Activated T-cell treated with anti-CD3 and anti-CD28 coated beads, Interleukin-2, amount 50 U/mL, for 72 hours (primary cell): ENCODE results near the gene RPL35A. TPM values are rescaled to one million over a fixed set of nuclear protein-coding genes. Genes with fewer than 3 reads are reported as not detected.
"Not testable (repeated sequence)": the region's sequence is repeated elsewhere in the genome, so short reads cannot be mapped to it uniquely, and the experiment has no call there.

Source experiments
- ATAC-seq, 2 donors: fragments of 150-1000 bp; cut with Tn5 transposase; replicated peaks in 1 of 2; 2 replicates each; pipeline ENCODE4 v1.10.0; 2021; ENCODE audit warnings: moderate library complexity in 2 of 2, mild to moderate bottlenecking in 1 of 2
- DNase-seq, 2 donors: peaks; one replicate each; pipeline ENCODE4 v3.0.0; 2021 to 2022; ENCODE audit warnings: mixed read lengths in 1 of 2
- H3K27ac Mint-ChIP-seq: one replicate; pipeline ENCODE4 v1.8.0; 2022; ENCODE audit warnings: mild to moderate bottlenecking, moderate library complexity, mixed read lengths
- H3K27me3 Mint-ChIP-seq: one replicate; pipeline ENCODE4 v1.8.0; 2022; ENCODE audit warnings: low read depth, mixed read lengths
- H3K36me3 Mint-ChIP-seq, 2 donors: one replicate each; pipeline ENCODE4 v1.8.0; 2022; ENCODE audit warnings: mixed read lengths in 2 of 2, mild to moderate bottlenecking in 1 of 2; ENCODE audit not compliant: insufficient read depth in 2 of 2
- H3K4me1 Mint-ChIP-seq: one replicate; pipeline ENCODE4 v1.8.0; 2022; ENCODE audit warnings: low read depth, mixed read lengths
- H3K4me3 Mint-ChIP-seq, 2 donors: one replicate each; pipeline ENCODE4 v1.8.0; 2022; ENCODE audit warnings: mild to moderate bottlenecking in 2 of 2, mixed read lengths in 2 of 2, moderate library complexity in 2 of 2
- H3K9me3 Mint-ChIP-seq, 2 donors: one replicate each; pipeline ENCODE4 v1.8.0; 2022; ENCODE audit warnings: mixed read lengths in 2 of 2
- total RNA-seq, 2 donors: library from RNA; stranded (reverse); gene quantifications; one replicate each; pipeline ENCODE4 v1.2.3, GENCODE V29; 2022

Gene RPL35A
- total RNA-seq, 2 donors from 2014 or later = 1,788 to 1,874 TPM

GRCh38 chr3:197927578-197927977, 22.4 kb upstream of the RPL35A start:
- not testable (repeated sequence) for H3K27ac Mint-ChIP-seq, H3K9me3 Mint-ChIP-seq, H3K4me1 Mint-ChIP-seq, H3K27me3 Mint-ChIP-seq, H3K36me3 Mint-ChIP-seq, DNase-seq, H3K4me3 Mint-ChIP-seq, ATAC-seq

- peaks cover 19% of the 10 kb centered on the region for H3K4me1 Mint-ChIP-seq
- DNase-seq = no peak
- H3K36me3 Mint-ChIP-seq = peaks cover 0 to 3% of the 10 kb centered on the region in 2 donors
- no peak for ATAC-seq
- no peaks in the 10 kb centered on the region for H3K9me3 Mint-ChIP-seq
- no peak overlapping the region for H3K27ac Mint-ChIP-seq
- no peak overlapping the region for H3K4me3 Mint-ChIP-seq
- H3K27me3 Mint-ChIP-seq = no peaks in the 10 kb centered on the region
Measured at GRCh38 chr3:197936819-197937384, 13.1 kb upstream of the RPL35A start.

GRCh38 chr3:197940745-197941384, 9.1 kb upstream of the RPL35A start:
- H3K27ac Mint-ChIP-seq = peak overlapping the region; percentile 82
- H3K4me1 Mint-ChIP-seq = peaks cover 14% of the 10 kb centered on the region
- no peaks in the 10 kb centered on the region for H3K27me3 Mint-ChIP-seq
- H3K36me3 Mint-ChIP-seq = no peaks in the 10 kb centered on the region
- DNase-seq = no peak
- ATAC-seq = peak in 1 of 2 donors; percentile 45
- peak overlapping the region in 1 of 2 donors; percentile 49 for H3K4me3 Mint-ChIP-seq
- no peaks in the 10 kb centered on the region for H3K9me3 Mint-ChIP-seq

GRCh38 chr3:197942956-197943556, 6.9 kb upstream of the RPL35A start:
- H3K27me3 Mint-ChIP-seq = no peaks in the 10 kb centered on the region
- no peak overlapping the region for H3K4me3 Mint-ChIP-seq
- peak; percentile 34 to 40 for DNase-seq
- H3K4me1 Mint-ChIP-seq = peaks cover 14% of the 10 kb centered on the region
- peak; percentile 75 to 80 for ATAC-seq
- H3K36me3 Mint-ChIP-seq = no peaks in the 10 kb centered on the region
- H3K9me3 Mint-ChIP-seq = no peaks in the 10 kb centered on the region
- H3K27ac Mint-ChIP-seq = no peak overlapping the region

- Mint-ChIP-seq H3K27me3 (no peaks in the 10 kb centered on the region), H3K27ac (peak overlapping the region; percentile 99), H3K9me3 (no peaks in the 10 kb centered on the region), H3K4me1 (peaks cover 51% of the 10 kb centered on the region), H3K36me3 (peaks cover 14 to 28% of the 10 kb centered on the region in 2 donors), H3K4me3 (peak overlapping the region; percentile 94 to 97)
- ATAC-seq = no peak
- DNase-seq = no peak
Measured at GRCh38 chr3:197949191-197949777, 706 bp upstream of the RPL35A start.

- no peak for DNase-seq
- Mint-ChIP-seq H3K36me3 (peaks cover 14 to 37% of the 10 kb centered on the region in 2 donors), H3K27ac (peak overlapping the region; percentile 99), H3K27me3 (no peaks in the 10 kb centered on the region), H3K9me3 (no peaks in the 10 kb centered on the region), H3K4me3 (peak overlapping the region; percentile 94 to 97), H3K4me1 (peaks cover 61% of the 10 kb centered on the region)
- no peak for ATAC-seq
Measured at GRCh38 chr3:197950677-197951061, 679 bp downstream of the RPL35A start.

- Mint-ChIP-seq H3K36me3 (peaks cover 14 to 42% of the 10 kb centered on the region in 2 donors), H3K27ac (peak overlapping the region; percentile 99), H3K27me3 (no peaks in the 10 kb centered on the region), H3K9me3 (no peaks in the 10 kb centered on the region), H3K4me1 (peaks cover 61% of the 10 kb centered on the region), H3K4me3 (peak overlapping the region; percentile 94 to 97)
- DNase-seq (no peak), ATAC-seq (no peak)
Measured at GRCh38 chr3:197951392-197951990, 1.5 kb downstream of the RPL35A start.

- Mint-ChIP-seq H3K4me1 (peaks cover 69% of the 10 kb centered on the region), H3K4me3 (peak overlapping the region; percentile 61 to 97), H3K27ac (peak overlapping the region; percentile 86), H3K27me3 (no peaks in the 10 kb centered on the region), H3K36me3 (peaks cover 14 to 44% of the 10 kb centered on the region in 2 donors), H3K9me3 (no peaks in the 10 kb centered on the region)
- no peak for ATAC-seq
- no peak for DNase-seq
Measured at GRCh38 chr3:197952440-197952839, 2.5 kb downstream of the RPL35A start.

- ATAC-seq = peak in 1 of 2 donors; percentile 14
- Mint-ChIP-seq H3K9me3 (no peaks in the 10 kb centered on the region), H3K27ac (peak overlapping the region; percentile 34), H3K27me3 (no peaks in the 10 kb centered on the region), H3K36me3 (peaks cover 15 to 47% of the 10 kb centered on the region in 2 donors), H3K4me3 (peak overlapping the region; percentile 61 to 97), H3K4me1 (peaks cover 76% of the 10 kb centered on the region)
- no peak for DNase-seq
Measured at GRCh38 chr3:197953325-197953724, 3.3 kb downstream of the RPL35A start.

GRCh38 chr3:197953881-197954280, 3.9 kb downstream of the RPL35A start:
- no peaks in the 10 kb centered on the region for H3K9me3 Mint-ChIP-seq
- peaks cover 16 to 49% of the 10 kb centered on the region in 2 donors for H3K36me3 Mint-ChIP-seq
- peak overlapping the region; percentile 61 to 97 for H3K4me3 Mint-ChIP-seq
- peak overlapping the region; percentile 34 for H3K27ac Mint-ChIP-seq
- H3K4me1 Mint-ChIP-seq = peaks cover 79% of the 10 kb centered on the region
- ATAC-seq = no peak
- no peak for DNase-seq
- no peaks in the 10 kb centered on the region for H3K27me3 Mint-ChIP-seq

GRCh38 chr3:197955892-197956477, 6.0 kb downstream of the RPL35A start:
- H3K4me3 Mint-ChIP-seq = no peak overlapping the region
- no peak overlapping the region for H3K27ac Mint-ChIP-seq
- H3K27me3 Mint-ChIP-seq = no peaks in the 10 kb centered on the region
- peaks cover 81% of the 10 kb centered on the region for H3K4me1 Mint-ChIP-seq
- H3K36me3 Mint-ChIP-seq = peaks cover 10 to 41% of the 10 kb centered on the region in 2 donors
- no peak for DNase-seq
- H3K9me3 Mint-ChIP-seq = no peaks in the 10 kb centered on the region
- ATAC-seq = no peak

GRCh38 chr3:197956626-197956988, 6.6 kb downstream of the RPL35A start:
- Mint-ChIP-seq H3K9me3 (no peaks in the 10 kb centered on the region), H3K27ac (no peak overlapping the region), H3K36me3 (peaks cover 9 to 36% of the 10 kb centered on the region in 2 donors), H3K27me3 (no peaks in the 10 kb centered on the region), H3K4me3 (no peak overlapping the region), H3K4me1 (peaks cover 81% of the 10 kb centered on the region)
- DNase-seq = no peak
- ATAC-seq = no peak

GRCh38 chr3:197957790-197958133, 7.8 kb downstream of the RPL35A start:
- no peak for ATAC-seq
- no peak for DNase-seq
- H3K9me3 Mint-ChIP-seq = no peaks in the 10 kb centered on the region
- peaks cover 9 to 30% of the 10 kb centered on the region in 2 donors for H3K36me3 Mint-ChIP-seq
- H3K27ac Mint-ChIP-seq = peak overlapping the region; percentile 14
- H3K4me1 Mint-ChIP-seq = peaks cover 78% of the 10 kb centered on the region
- peak overlapping the region in 1 of 2 donors; percentile 94 for H3K4me3 Mint-ChIP-seq
- H3K27me3 Mint-ChIP-seq = no peaks in the 10 kb centered on the region
